CD14-positive monocyte (primary cell): Measurements from ENCODE around the gene ST7. TPM values are rescaled to one million over a fixed set of nuclear protein-coding genes. Genes with fewer than 3 reads are reported as not detected.

ENCODE experiments used
- DNase-seq, 3 donors: peaks; one replicate each; pipeline ENCODE4 v3.0.0-alpha.2; 2011 to 2022
- H2AFZ ChIP-seq: 2 replicates; pipeline ENCODE4 v1.6.0; 2012; ENCODE audit warnings: mild to moderate bottlenecking, low read depth, low read length, inconsistent platforms; ENCODE audit not compliant: insufficient read depth, poor library complexity, severe bottlenecking
- H3K27ac ChIP-seq, 2 donors: 1 replicate in 1 of 2; 2 replicates in 1 of 2; pipeline ENCODE4 v1.5.1; 2012 to 2013; ENCODE audit warnings: low read length in 2 of 2, control low read depth in 1 of 2, inconsistent platforms in 1 of 2, low read depth in 1 of 2, mild to moderate bottlenecking in 1 of 2
- H3K27me3 ChIP-seq, 2 donors: one replicate each; pipeline versions ENCODE4 v1.6.0 to v1.6.1; 2011 to 2013; ENCODE audit warnings: low read length in 2 of 2; ENCODE audit not compliant: control insufficient read depth in 2 of 2, insufficient read depth in 2 of 2
- H3K36me3 ChIP-seq, 2 donors: replicated peaks in 1 of 2; 1 replicate in 1 of 2; 2 replicates in 1 of 2; pipeline versions ENCODE4 v1.5.1 to v1.6.1; 2012 to 2013; ENCODE audit warnings: low read length in 2 of 2, control low read depth in 1 of 2, inconsistent platforms in 1 of 2, mild to moderate bottlenecking in 1 of 2; ENCODE audit not compliant: insufficient read depth in 2 of 2, control insufficient read depth in 1 of 2
- H3K4me1 ChIP-seq, 2 donors: 1 replicate in 1 of 2; 2 replicates in 1 of 2; pipeline versions ENCODE4 v1.5.1 to v1.6.1; 2012 to 2013; ENCODE audit warnings: low read length in 2 of 2, control low read depth in 1 of 2, inconsistent platforms in 1 of 2, mild to moderate bottlenecking in 1 of 2, moderate library complexity in 1 of 2; ENCODE audit not compliant: insufficient read depth in 2 of 2, control insufficient read depth in 1 of 2
- H3K4me2 ChIP-seq: replicated peaks from 2 replicates; pipeline ENCODE3; 2012; ENCODE audit warnings: low read length, moderate library complexity, mild to moderate bottlenecking; ENCODE audit not compliant: poor library complexity, severe bottlenecking; ENCODE audit errors: extremely low read depth
- H3K4me3 ChIP-seq, 3 experiments: fragments of 200-600 bp in 1 of 3; sonication (generic) in 1 of 3; replicated peaks in 1 of 3; 1 replicate in 2 of 3; 2 replicates in 1 of 3; pipeline ENCODE4 v1.5.1; 2011 to 2013; ENCODE audit warnings: low read length in 3 of 3, mild to moderate bottlenecking in 3 of 3, control low read depth in 2 of 3, low read depth in 2 of 3, inconsistent platforms in 1 of 3, moderate library complexity in 1 of 3
- H3K79me2 ChIP-seq: 2 replicates; pipeline ENCODE4 v1.6.0; 2012; ENCODE audit warnings: mild to moderate bottlenecking, control low read depth, inconsistent platforms, low read length, moderate library complexity; ENCODE audit not compliant: insufficient read depth
- H3K9ac ChIP-seq: 2 replicates; pipeline ENCODE4 v1.6.0; 2017; ENCODE audit warnings: low read length, mild to moderate bottlenecking; ENCODE audit not compliant: insufficient read depth, poor library complexity, severe bottlenecking
- H3K9me3 ChIP-seq, 2 donors: replicated peaks in 1 of 2; 1 replicate in 1 of 2; 2 replicates in 1 of 2; pipeline versions ENCODE4 v1.5.1 to v1.6.1; 2012 to 2013; ENCODE audit warnings: low read length in 2 of 2, control low read depth in 1 of 2; ENCODE audit not compliant: control insufficient read depth in 1 of 2, insufficient read depth in 1 of 2
- H4K20me1 ChIP-seq: 2 replicates; pipeline ENCODE4 v1.6.0; 2012; ENCODE audit warnings: mild to moderate bottlenecking, low read length, control low read depth, moderate library complexity; ENCODE audit not compliant: insufficient read depth
- H3K27ac Mint-ChIP-seq, 7 donors: one replicate each; pipeline ENCODE4 v1.8.0; 2020; ENCODE audit warnings: mild to moderate bottlenecking in 7 of 7, mixed read lengths in 7 of 7, moderate library complexity in 6 of 7, inconsistent platforms in 2 of 7
- H3K27me3 Mint-ChIP-seq, 3 donors: one replicate each; pipeline ENCODE4 v1.8.0; 2021 to 2022; ENCODE audit warnings: low read depth in 3 of 3, mild to moderate bottlenecking in 3 of 3, mixed read lengths in 3 of 3, moderate library complexity in 3 of 3, inconsistent platforms in 1 of 3
- H3K36me3 Mint-ChIP-seq, 2 donors: one replicate each; pipeline ENCODE4 v1.8.0; 2020; ENCODE audit warnings: mixed read lengths in 2 of 2, inconsistent platforms in 1 of 2, mild to moderate bottlenecking in 1 of 2
- H3K4me1 Mint-ChIP-seq: one replicate; pipeline ENCODE4 v1.8.0; 2020; ENCODE audit warnings: mild to moderate bottlenecking, mixed read lengths
- H3K4me3 Mint-ChIP-seq, 2 donors: one replicate each; pipeline ENCODE4 v1.8.0; 2020; ENCODE audit warnings: mild to moderate bottlenecking in 2 of 2, mixed read lengths in 2 of 2, moderate library complexity in 1 of 2
- H3K9me3 Mint-ChIP-seq, 7 donors: one replicate each; pipeline ENCODE4 v1.8.0; 2020 to 2022; ENCODE audit warnings: mixed read lengths in 7 of 7, mild to moderate bottlenecking in 6 of 7, moderate library complexity in 6 of 7, inconsistent platforms in 2 of 7
- CTCF ChIP-seq: fragments of 200-600 bp; IDR thresholded peaks from one replicate; pipeline ENCODE4 v1.8.0; 2022; ENCODE audit warnings: antibody characterized with exemption, mild to moderate bottlenecking
- WGBS: methylation state at CpG from one replicate; pipeline ENCODE4 v1.1.5; 2013; ENCODE audit warnings: missing lambda C conversion rate; ENCODE audit not compliant: insufficient coverage; 5-methylcytosine and 5-hydroxymethylcytosine counted together
- intact Hi-C, 2 donors: fragments of 100-400 bp; cut with micrococcal nuclease; formaldehyde crosslinking; loops; one replicate each; pipeline versions ENCODE4 v1.15.0 to v1.15.1; 2023
- polyA plus RNA-seq, 3 donors: library from polyadenylated mRNA; depleted of rRNA in 1 of 3; unstranded in 2 of 3; stranded (reverse) in 1 of 3; fragments of 300-500 nt in 2 of 3; fragments of >200 nt in 1 of 3; fragmentation: Illumina TruSeq in 2 of 3; gene quantifications; 1 replicate in 2 of 3; 2 replicates in 1 of 3; pipeline ENCODE4 v1.2.3, GENCODE V29; 2012 to 2021

The ST7 gene
- polyA plus RNA-seq, 3 donors = 3.6 to 5.5 (median 4.1) TPM

- H3K79me2 ChIP-seq = no peaks in the 10 kb centered on the region
- H3K27ac Mint-ChIP-seq = no peak overlapping the region
- H3K36me3 ChIP-seq = no peaks in the 10 kb centered on the region
- no peak overlapping the region for H3K27ac ChIP-seq
- H3K9ac ChIP-seq = no peak overlapping the region
- intact Hi-C loops = loop anchor here in 1 of 2 donors (10.0 kb wide), 1 partner anchor 120 kb away; no protein-coding TSS in a partner anchor
- peaks cover 0 to 2% of the 10 kb centered on the region in 2 donors for H3K4me1 ChIP-seq
- H3K4me1 Mint-ChIP-seq = peaks cover 5% of the 10 kb centered on the region
- TF ChIP-seq CTCF = no peak
- H3K4me3 ChIP-seq = no peak overlapping the region
- H2AFZ ChIP-seq = no peak overlapping the region
- peaks cover 0 to 19% of the 10 kb centered on the region in 2 donors for H3K9me3 ChIP-seq
- H3K4me3 Mint-ChIP-seq = peak overlapping the region in 1 of 2 donors; percentile 16
- no peak for DNase-seq
- H3K27me3 ChIP-seq = no peaks in the 10 kb centered on the region
- no peak overlapping the region for H3K4me2 ChIP-seq
- WGBS = no CpG with 5 or more reads among the region's 6 CpGs
- peaks cover 11% of the 10 kb centered on the region in 2 donors for H3K36me3 Mint-ChIP-seq
- H4K20me1 ChIP-seq = no peaks in the 10 kb centered on the region
- peaks cover 12 to 29% (median 23%) of the 10 kb centered on the region in 7 donors for H3K9me3 Mint-ChIP-seq
- no peaks in the 10 kb centered on the region for H3K27me3 Mint-ChIP-seq
These were observed 41.3 kb downstream of the ST7 start for GRCh38 chr7:116994611-116995010.

- Histone ChIP-seq H3K27ac (no peak overlapping the region), H3K27me3 (no peaks in the 10 kb centered on the region), H3K4me3 (no peak overlapping the region), H3K4me2 (no peak overlapping the region), H3K9ac (no peak overlapping the region), H4K20me1 (no peaks in the 10 kb centered on the region), H3K36me3 (no peaks in the 10 kb centered on the region), H3K9me3 (peaks cover 0 to 7% of the 10 kb centered on the region in 2 donors), H2AFZ (no peak overlapping the region), H3K4me1 (peaks cover 0 to 2% of the 10 kb centered on the region in 2 donors), H3K79me2 (no peaks in the 10 kb centered on the region)
- Mint-ChIP-seq H3K9me3 (peaks cover 2 to 16% (median 10%) of the 10 kb centered on the region in 7 donors), H3K4me1 (peaks cover 5% of the 10 kb centered on the region), H3K27ac (no peak overlapping the region), H3K27me3 (no peaks in the 10 kb centered on the region), H3K36me3 (peaks cover 4 to 5% of the 10 kb centered on the region in 2 donors), H3K4me3 (no peak overlapping the region)
- no peak for TF ChIP-seq CTCF
- 98% methylated on average over 27 of the region's 27 CpGs for WGBS
- intact Hi-C loops = loop anchor here in 1 of 2 donors (10.0 kb wide), 1 partner anchor 117 kb away; no protein-coding TSS in a partner anchor
- no peak for DNase-seq
These were observed 44.7 kb downstream of the ST7 start for GRCh38 chr7:116997972-116998371.
